ENCODE measurements around the gene PLAAT1.

Gene PLAAT1

GRCh38 chr3:193253986-193254660, 13.1 kb downstream of the PLAAT1 start:
- no peak for DNase-seq (ENCODE audit: low spot score)
- TF ChIP-seq, protein P1, sequence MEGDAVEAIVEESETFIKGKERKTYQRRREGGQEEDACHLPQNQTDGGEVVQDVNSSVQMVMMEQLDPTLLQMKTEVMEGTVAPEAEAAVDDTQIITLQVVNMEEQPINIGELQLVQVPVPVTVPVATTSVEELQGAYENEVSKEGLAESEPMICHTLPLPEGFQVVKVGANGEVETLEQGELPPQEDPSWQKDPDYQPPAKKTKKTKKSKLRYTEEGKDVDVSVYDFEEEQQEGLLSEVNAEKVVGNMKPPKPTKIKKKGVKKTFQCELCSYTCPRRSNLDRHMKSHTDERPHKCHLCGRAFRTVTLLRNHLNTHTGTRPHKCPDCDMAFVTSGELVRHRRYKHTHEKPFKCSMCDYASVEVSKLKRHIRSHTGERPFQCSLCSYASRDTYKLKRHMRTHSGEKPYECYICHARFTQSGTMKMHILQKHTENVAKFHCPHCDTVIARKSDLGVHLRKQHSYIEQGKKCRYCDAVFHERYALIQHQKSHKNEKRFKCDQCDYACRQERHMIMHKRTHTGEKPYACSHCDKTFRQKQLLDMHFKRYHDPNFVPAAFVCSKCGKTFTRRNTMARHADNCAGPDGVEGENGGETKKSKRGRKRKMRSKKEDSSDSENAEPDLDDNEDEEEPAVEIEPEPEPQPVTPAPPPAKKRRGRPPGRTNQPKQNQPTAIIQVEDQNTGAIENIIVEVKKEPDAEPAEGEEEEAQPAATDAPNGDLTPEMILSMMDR (IDR thresholded peaks at IDR 0.05; ENCODE audit: extremely low read depth, missing control alignments) = no peak

DNA sequence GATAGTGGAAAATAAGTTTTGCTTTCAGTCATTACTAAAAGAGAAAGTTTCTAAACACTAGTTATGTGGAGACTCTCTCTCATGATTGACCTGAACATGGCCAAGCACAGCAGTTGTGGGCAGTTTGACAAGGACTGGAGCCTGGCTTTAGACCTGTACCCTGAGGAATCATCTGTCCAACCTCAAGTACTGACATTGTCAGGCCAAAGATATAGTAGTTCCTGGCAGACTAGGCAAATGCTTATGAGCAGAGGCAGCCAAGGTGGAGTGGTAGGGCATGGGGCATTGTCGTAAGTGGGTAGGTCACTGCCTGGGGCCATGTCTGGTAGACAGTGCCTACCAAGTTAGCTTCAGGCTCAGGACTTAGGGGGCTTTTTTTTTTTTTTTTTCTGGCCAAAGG, 20.9 kb downstream of the PLAAT1 start:
- no peak for DNase-seq (ENCODE audit: low spot score)
- TF ChIP-seq, protein P1 (IDR thresholded peaks at IDR 0.05; ENCODE audit: extremely low read depth, missing control alignments) = no peak

DNA sequence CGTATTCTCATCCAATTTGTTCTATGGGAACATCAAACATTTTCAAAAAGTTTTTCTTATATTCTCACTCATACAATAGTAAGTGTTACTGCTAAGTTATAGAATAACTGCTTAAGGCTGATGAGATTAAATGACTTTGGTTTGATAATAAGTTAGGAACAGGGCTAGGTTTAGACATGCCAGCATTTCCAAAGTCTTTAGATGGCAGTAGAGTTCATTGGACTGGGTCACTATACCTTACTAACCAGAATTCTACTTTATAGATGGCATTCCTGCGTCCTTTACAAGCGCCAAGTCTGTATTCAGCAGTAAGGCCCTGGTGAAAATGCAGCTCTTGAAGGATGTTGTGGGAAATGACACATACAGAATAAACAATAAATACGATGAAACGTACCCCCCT, 21.7 kb downstream of the PLAAT1 start:
- DNase-seq (ENCODE audit: low spot score) = no peak
- TF ChIP-seq, protein P1 (IDR thresholded peaks at IDR 0.05; ENCODE audit: extremely low read depth, missing control alignments) = no peak

- TF ChIP-seq, protein P1 (IDR thresholded peaks at IDR 0.05; ENCODE audit: extremely low read depth, missing control alignments) = no peak
Observed at GRCh38 chr3:193269343-193270028, 28.5 kb downstream of the PLAAT1 start.

DNA sequence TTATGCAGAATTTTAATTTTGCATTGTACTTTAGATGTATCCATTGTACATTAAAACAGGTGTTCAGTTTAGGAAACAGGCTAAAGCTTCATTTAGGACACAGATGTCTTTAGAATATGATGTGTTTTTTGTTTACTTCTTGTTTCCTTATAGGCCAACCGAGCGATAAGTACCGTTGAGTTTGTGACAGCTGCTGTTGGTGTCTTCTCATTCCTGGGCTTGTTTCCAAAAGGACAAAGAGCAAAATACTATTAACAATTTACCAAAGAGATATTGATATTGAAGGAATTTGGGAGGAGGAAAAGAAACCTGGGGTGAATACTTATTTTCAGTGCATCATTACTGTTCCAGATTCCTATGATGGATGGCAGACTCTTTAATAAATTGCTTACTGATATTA, 29.4 kb downstream of the PLAAT1 start:
- DNase-seq (ENCODE audit: low spot score) = no peak
- TF ChIP-seq, protein P1 (IDR thresholded peaks at IDR 0.05; ENCODE audit: extremely low read depth, missing control alignments) = no peak

More at GRCh38 chr3:193269343-193270028, 28.5 kb downstream of the PLAAT1 start:
- no peak for DNase-seq (ENCODE audit: low spot score)

DNA sequence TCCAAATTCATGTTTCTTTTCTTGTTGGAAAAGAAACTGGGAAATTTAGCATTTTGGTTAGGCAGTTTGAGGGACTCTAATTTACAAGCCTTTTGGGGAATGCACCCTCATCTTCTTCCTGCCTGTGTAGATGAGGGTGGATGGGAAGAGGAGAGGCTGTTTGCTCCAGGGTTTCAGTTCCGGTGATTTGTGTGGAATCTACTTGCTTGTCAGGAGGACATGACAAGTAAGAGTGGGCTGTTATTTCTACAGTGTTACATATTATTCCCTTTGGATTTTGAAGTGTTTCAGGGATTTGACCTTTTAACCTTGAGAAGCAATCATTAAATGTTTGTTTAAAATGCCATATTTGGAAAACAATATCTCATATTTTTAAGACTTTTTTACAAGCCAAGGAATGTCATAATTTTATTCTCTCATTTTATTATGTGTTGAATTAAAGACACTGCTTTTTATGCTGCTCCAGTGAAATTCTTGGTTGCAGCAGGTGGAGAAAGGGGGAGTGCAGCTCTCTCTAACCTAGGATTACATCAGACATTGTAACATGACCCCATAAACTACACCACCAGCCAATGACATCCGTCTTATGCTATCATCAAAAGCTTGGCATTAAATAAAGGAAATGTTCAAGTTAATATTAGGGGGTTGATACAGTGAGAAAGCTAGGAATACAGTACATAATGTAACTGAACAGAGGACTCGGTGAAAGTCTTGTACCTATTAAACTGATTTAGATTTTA, 30.2 kb downstream of the PLAAT1 start:
- TF ChIP-seq, protein P1 (IDR thresholded peaks at IDR 0.05; ENCODE audit: extremely low read depth, missing control alignments) = no peak
- DNase-seq (ENCODE audit: low spot score) = no peak

GRCh38 chr3:193292386-193292785, 51.4 kb downstream of the PLAAT1 start:
- TF ChIP-seq, protein P1 (IDR thresholded peaks at IDR 0.05; ENCODE audit: extremely low read depth, missing control alignments) = no peak
- DNase-seq (ENCODE audit: low spot score) = no peak
